Suprapubic skin (tissue), 3 donors: ENCODE results near the gene RPL27A.

ENCODE experiments used
- CTCF ChIP-seq, 2 donors: fragments of 200-600 bp in 1 of 2; fragments of 450-650 bp in 1 of 2; sonication (generic) in 1 of 2; IDR thresholded peaks; one replicate each; pipeline ENCODE4 v1.5.1; 2016 to 2019; ENCODE audit warnings: antibody characterized with exemption in 2 of 2, mild to moderate bottlenecking in 1 of 2, moderate library complexity in 1 of 2
- POLR2AphosphoS5 ChIP-seq, 3 donors: sonication (generic); formaldehyde crosslinking; IDR thresholded peaks; one replicate each; pipeline ENCODE4 v1.6.1; 2017; ENCODE audit warnings: antibody characterized with exemption in 3 of 3

GRCh38 chr11:8709777-8710176 lies 27.2 kb downstream of the RPL27A start:
- TF ChIP-seq POLR2AphosphoS5 (IDR thresholded peaks at IDR 0.05): no peak
- TF ChIP-seq CTCF (IDR thresholded peaks at IDR 0.05): no peak
